ENCODE data around the gene RALGAPA2.

- no peak for TF ChIP-seq EZH2 (IDR thresholded peaks at IDR 0.05; ENCODE audit: insufficient read depth, poor library complexity, severe bottlenecking)
- TF ChIP-seq EZH2phosphoT487 (IDR thresholded peaks at IDR 0.05; ENCODE audit: insufficient read depth, low read depth): no peak
Measured at GRCh38 chr20:20399531-20400500, 312.6 kb downstream of the RALGAPA2 start.

All from GM23248 (cell line).